PFSK-1 (cell line): ENCODE measurements around the gene MSL2.

Experiments
- FOXP2 ChIP-seq: optimal IDR thresholded peaks from 2 replicates; pipeline ENCODE3; 2011; ENCODE audit warnings: borderline replicate concordance, control low read depth, inconsistent platforms; ENCODE audit not compliant: insufficient read depth; ENCODE audit errors: extremely low read length, extremely low read depth
- POLR2AphosphoS5 ChIP-seq: IDR thresholded peaks from 2 replicates; pipeline ENCODE4 v1.6.1; 2012; ENCODE audit warnings: low read depth, mild to moderate bottlenecking, control low read depth, low read length, moderate library complexity
- REST ChIP-seq, 2 experiments: IDR thresholded peaks; 2 replicates each; pipeline versions ENCODE4 v1.6.1 to v1.8.0; 2011 to 2012; ENCODE audit warnings: low read depth in 2 of 2, low read length in 2 of 2, control low read depth in 1 of 2, inconsistent platforms in 1 of 2, mild to moderate bottlenecking in 1 of 2, moderate library complexity in 1 of 2; ENCODE audit not compliant: insufficient read depth in 1 of 2
- SIN3A ChIP-seq: IDR thresholded peaks from 2 replicates; pipeline ENCODE4 v1.6.1; 2012; ENCODE audit warnings: mild to moderate bottlenecking, low read length, moderate library complexity, borderline replicate concordance; ENCODE audit not compliant: insufficient read depth
- TAF1 ChIP-seq: IDR thresholded peaks from 2 replicates; pipeline ENCODE4 v1.6.1; 2012; ENCODE audit warnings: low read length, control low read depth, borderline replicate concordance; ENCODE audit not compliant: insufficient read depth

Gene MSL2

GRCh38 chr3:136236109-136236508 lies 40.0 kb upstream of the MSL2 start:
- TF ChIP-seq FOXP2 (no peak), SIN3A (no peak), POLR2AphosphoS5 (no peak), TAF1 (no peak)

DNA sequence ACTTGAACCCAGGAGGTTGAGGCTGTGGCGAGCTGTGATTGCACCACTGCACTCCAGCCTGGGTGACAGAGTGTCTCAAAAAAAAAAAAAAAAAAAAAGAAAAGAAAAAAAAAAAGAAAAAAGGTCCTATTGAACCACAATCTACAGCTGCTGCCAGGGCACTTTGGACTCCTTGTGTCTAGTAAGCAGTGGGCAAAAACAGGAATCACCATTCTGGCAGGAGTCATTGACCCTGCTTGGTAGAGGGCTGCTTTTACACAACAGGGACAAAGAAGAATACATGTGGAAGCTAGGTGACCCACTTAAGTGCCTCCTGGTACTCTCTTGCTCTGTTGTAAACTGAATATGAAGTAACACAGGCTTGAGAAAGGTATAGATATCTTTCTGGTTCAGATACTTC lies 39.4 kb upstream of the MSL2 start:
- TF ChIP-seq TAF1 (no peak), REST (IDR thresholded peaks at IDR 0.05; ENCODE audit: insufficient read depth in 1 of 2, low read depth in 2 of 2, low read length in 2 of 2) (no peak), FOXP2 (no peak), SIN3A (no peak), POLR2AphosphoS5 (no peak)

GRCh38 chr3:136232413-136232812 lies 36.3 kb upstream of the MSL2 start:
- no peak for TF ChIP-seq SIN3A
- TF ChIP-seq FOXP2: no peak
- TF ChIP-seq TAF1: no peak
- TF ChIP-seq POLR2AphosphoS5: no peak
- no peak for TF ChIP-seq REST (IDR thresholded peaks at IDR 0.05; ENCODE audit: insufficient read depth in 1 of 2, low read depth in 2 of 2, low read length in 2 of 2)

DNA sequence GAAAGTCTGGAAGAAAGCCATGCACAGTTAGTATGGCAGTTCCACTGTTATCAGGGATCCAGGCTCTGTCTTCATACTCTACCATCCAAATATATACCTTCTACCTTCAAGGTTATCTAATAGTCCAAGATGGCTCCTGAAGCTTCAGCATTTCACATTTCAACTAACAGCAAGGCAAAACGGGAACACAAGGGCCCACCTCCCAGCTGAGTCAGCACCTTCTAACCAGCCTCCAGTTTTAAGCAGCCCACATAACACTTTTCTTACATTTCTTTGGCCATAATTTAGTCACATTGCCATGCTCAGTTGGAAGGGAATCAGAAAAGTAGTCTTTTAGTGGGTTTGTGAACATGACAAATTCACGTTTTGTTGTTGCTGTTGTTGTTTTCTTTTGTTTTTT lies 15.4 kb upstream of the MSL2 start:
- TF ChIP-seq POLR2AphosphoS5: no peak
- TF ChIP-seq SIN3A: no peak
- no peak for TF ChIP-seq REST (IDR thresholded peaks at IDR 0.05; ENCODE audit: insufficient read depth in 1 of 2, low read depth in 2 of 2, low read length in 2 of 2)
- TF ChIP-seq FOXP2: no peak
- no peak for TF ChIP-seq TAF1

DNA sequence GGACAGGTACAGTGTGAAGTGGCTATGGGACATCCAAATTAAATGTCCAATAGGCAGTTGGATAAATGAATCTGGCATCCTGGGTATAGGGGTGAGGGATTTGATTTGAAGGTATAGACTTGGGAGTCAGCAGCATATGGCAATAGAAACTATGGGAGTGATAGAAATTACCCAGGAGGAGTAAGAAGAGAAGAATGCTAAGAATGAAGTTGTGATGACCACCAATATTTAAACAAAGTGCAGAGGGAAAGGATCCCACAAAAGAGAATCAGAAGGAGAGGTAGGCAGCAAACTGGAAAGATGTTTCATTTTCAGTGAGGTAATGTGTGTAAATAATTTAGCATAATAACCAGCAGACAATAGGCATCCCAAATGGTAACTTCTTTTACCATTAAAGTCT lies 13.8 kb upstream of the MSL2 start:
- TF ChIP-seq REST (IDR thresholded peaks at IDR 0.05; ENCODE audit: insufficient read depth in 1 of 2, low read depth in 2 of 2, low read length in 2 of 2) (no peak), FOXP2 (no peak), SIN3A (no peak), TAF1 (no peak), POLR2AphosphoS5 (no peak)
